OCI-LY1 (cell line): Measurements from ENCODE around the gene TTC6.

ENCODE experiments used
- H2AFZ ChIP-seq: fragments of 200-600 bp; sonication (generic), shearing (Covaris generic); 2 replicates; pipeline ENCODE4 v1.6.0; 2014; ENCODE audit warnings: antibody characterized with exemption, mild to moderate bottlenecking, low read length
- H3F3A ChIP-seq: fragments of 200-600 bp; sonication (generic), shearing (Covaris generic); 2 replicates; pipeline ENCODE4 v1.6.0; 2014; ENCODE audit warnings: mild to moderate bottlenecking, antibody characterized with exemption, low read length, moderate library complexity; ENCODE audit not compliant: insufficient read depth
- H3K27ac ChIP-seq: fragments of 200-600 bp; sonication (generic); 2 replicates; pipeline ENCODE4 v1.5.1; 2014; ENCODE audit warnings: low read length, mixed run types, mild to moderate bottlenecking, low read depth; ENCODE audit not compliant: poor library complexity, severe bottlenecking
- H3K27me3 ChIP-seq: fragments of 200-600 bp; sonication (generic); 2 replicates; pipeline ENCODE4 v1.6.0; 2014; ENCODE audit warnings: antibody characterized with exemption, mild to moderate bottlenecking, low read length, moderate library complexity; ENCODE audit not compliant: insufficient read depth
- H3K36me3 ChIP-seq: fragments of 200-600 bp; sonication (generic); 2 replicates; pipeline ENCODE4 v1.6.1; 2014; ENCODE audit warnings: mild to moderate bottlenecking, antibody characterized with exemption, low read length, moderate library complexity, mixed read lengths; ENCODE audit not compliant: insufficient read depth
- H3K4me1 ChIP-seq: fragments of 200-600 bp; sonication (generic); 2 replicates; pipeline ENCODE4 v1.5.1; 2014; ENCODE audit warnings: mild to moderate bottlenecking, low read length, moderate library complexity; ENCODE audit not compliant: insufficient read depth, severe bottlenecking
- H3K4me2 ChIP-seq: fragments of 200-600 bp; sonication (generic), shearing (Covaris generic); 2 replicates; pipeline ENCODE4 v1.6.1; 2014; ENCODE audit warnings: low read length
- H3K4me3 ChIP-seq: fragments of 200-600 bp; sonication (generic); 2 replicates; pipeline ENCODE4 v1.5.1; 2014; ENCODE audit warnings: low read length, low read depth, mild to moderate bottlenecking, mixed read lengths; ENCODE audit not compliant: poor library complexity, severe bottlenecking
- H3K79me2 ChIP-seq: fragments of 200-600 bp; shearing (Covaris generic); 2 replicates; pipeline ENCODE4 v1.6.1; 2016; ENCODE audit warnings: mixed run types, low read length, mixed read lengths; ENCODE audit not compliant: insufficient read depth
- H3K9ac ChIP-seq: fragments of 200-600 bp; sonication (generic), shearing (Covaris generic); 2 replicates; pipeline ENCODE4 v1.6.1; 2014; ENCODE audit warnings: mild to moderate bottlenecking, low read length, mixed read lengths
- H3K9me2 ChIP-seq: fragments of 200-600 bp; sonication (generic), shearing (Covaris generic); 2 replicates; pipeline ENCODE4 v1.6.1; 2014; ENCODE audit warnings: low read depth, mild to moderate bottlenecking, low read length, mixed read lengths
- H3K9me3 ChIP-seq: fragments of 200-600 bp; shearing (Covaris generic); 2 replicates; pipeline ENCODE4 v1.6.1; 2014; ENCODE audit warnings: low read length, mixed read lengths
- H4K20me1 ChIP-seq: fragments of 200-600 bp; sonication (generic), shearing (Covaris generic); 2 replicates; pipeline ENCODE4 v1.6.0; 2016; ENCODE audit warnings: mild to moderate bottlenecking, low read length; ENCODE audit not compliant: insufficient read depth
- EZH2 ChIP-seq: fragments of 200-600 bp; sonication (generic), shearing (Covaris generic); IDR thresholded peaks from 2 replicates; pipeline ENCODE4 v1.8.0; 2017; ENCODE audit warnings: borderline replicate concordance, mixed run types, mild to moderate bottlenecking, antibody characterized with exemption, low read length, moderate library complexity, mixed read lengths
- TF ChIP-seq, protein P1 (sequence below): fragments of 200-600 bp; sonication (generic), shearing (Covaris generic); IDR thresholded peaks from 2 replicates; pipeline ENCODE4 v1.5.1; 2017; ENCODE audit warnings: mild to moderate bottlenecking, antibody characterized with exemption, low read length, moderate library complexity, mixed read lengths

TTC6 gene, protein sequence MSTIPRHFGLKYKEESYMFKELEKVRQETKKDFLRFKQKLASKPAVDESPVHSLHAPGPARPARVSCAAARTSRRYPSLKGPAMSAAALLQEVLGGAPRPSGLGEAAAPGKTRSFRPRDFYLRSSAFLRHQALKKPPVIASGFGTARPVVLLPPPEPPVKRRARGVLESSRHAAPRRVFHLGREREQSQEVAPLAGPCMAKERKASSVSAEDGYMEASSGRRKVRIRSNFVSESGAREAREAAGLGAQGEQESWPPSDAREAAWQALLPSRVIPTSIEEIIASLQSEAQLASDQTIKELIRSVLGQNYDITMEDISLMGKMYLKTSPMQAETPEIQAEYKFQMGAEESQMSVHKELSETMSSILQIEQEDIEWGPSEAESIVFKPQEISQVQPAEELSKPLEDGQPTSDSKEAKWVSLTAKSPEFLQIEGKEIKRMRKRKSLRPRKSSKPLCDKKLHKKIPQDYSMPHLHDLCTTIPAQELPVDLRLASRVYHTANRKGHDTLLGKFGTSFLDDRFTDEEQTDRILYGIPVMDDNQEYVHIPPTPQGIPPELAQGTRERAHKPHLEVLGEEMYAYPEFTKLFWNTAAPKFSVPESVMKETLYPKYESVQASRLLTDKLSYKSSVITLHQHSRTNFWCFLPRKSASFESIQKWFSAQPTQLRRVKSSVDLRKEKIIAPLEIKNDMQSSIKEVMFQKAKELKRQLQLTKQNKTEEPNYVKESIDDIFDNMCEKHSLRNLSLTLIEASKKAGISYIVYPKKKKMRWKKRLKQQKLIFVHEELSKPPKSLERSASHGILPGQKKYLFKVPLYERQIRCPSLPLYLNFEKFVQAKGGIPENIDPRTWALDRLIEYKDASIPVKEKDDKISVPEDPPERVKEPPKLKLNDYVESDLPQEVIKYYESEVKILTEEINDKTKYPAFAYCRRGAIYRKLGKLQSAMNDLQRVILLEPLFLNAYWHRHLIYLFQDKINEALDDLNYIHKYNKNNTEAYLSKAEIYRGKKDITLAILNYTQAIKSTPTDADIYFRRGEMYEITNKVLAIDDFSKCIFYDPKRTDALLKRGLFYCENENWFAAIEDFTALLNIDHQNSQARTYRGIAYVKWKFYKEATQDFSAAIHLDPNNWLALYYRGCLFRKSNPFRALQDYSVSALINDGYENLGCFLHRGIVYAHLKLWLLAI (N-terminal part only)

DNA sequence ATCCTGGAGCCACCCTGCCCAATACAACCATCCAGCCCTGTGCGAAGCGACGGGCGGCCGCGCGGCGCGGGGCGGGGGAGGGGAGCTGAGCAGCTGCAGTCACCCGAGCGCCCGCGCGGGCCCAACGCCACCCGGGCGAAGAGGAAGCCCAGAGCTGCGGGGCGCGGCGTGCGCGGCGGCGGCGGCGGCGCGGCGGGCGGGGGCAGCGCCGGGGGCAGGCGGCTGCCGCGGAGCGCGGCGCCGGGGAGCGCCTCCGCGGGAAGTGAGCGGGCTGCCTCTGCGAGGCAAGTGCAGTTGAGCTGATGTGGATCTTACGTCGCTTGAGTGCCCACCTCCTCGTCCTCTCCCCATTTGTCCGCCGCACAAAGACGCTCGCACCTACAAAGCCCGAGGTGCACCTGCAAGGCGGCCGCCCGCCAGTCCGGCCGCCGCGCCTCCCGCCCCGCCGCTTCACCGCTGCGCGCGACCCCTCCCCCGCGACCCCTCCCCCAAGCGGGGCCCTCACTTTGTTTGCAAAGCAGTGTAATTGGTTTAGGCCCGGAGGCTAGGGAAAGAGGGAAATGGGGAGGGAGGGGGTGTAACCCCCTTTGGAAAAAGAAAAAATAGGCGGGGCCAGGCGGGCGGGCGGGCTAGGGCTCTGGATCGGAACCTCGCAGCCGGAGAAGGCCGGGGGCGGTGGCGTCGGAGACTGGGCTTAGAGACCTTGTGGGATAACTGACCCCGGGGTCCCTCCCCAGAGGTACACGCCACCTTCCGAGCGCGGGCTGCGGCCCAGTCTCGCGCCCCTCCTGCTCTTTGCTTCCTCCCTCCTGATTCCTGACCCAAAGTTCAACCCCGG, at the start of gene TTC6, which contains the start of gene FOXA1:
TTC6 (plus strand) TSS at position 659 of the 838 bp plus-strand sequence. CDS start 26,436 bp downstream, outside the sequence.
FOXA1 (minus strand) TSS at position 279 of the 838 bp plus-strand sequence; CDS start at position 2, 277 bp downstream.
- Histone ChIP-seq H3K9me3 (no peaks in the 10 kb centered on the region), H3K9ac (no peak within 1 kb of the TSS), H3K9me2 (no peaks in the 10 kb centered on the region), H3K27ac (no peak within 1 kb of the TSS), H3K4me3 (no peak within 1 kb of the TSS), H3K79me2 (no peaks in the 10 kb centered on the region), H3K4me2 (no peak within 1 kb of the TSS), H3F3A (no peaks in the 10 kb centered on the region), H2AFZ (no peak within 1 kb of the TSS), H3K36me3 (no peaks in the 10 kb centered on the region), H3K4me1 (no peaks in the 10 kb centered on the region), H4K20me1 (no peaks in the 10 kb centered on the region), H3K27me3 (no peaks in the 10 kb centered on the region)
- TF ChIP-seq, protein P1, sequence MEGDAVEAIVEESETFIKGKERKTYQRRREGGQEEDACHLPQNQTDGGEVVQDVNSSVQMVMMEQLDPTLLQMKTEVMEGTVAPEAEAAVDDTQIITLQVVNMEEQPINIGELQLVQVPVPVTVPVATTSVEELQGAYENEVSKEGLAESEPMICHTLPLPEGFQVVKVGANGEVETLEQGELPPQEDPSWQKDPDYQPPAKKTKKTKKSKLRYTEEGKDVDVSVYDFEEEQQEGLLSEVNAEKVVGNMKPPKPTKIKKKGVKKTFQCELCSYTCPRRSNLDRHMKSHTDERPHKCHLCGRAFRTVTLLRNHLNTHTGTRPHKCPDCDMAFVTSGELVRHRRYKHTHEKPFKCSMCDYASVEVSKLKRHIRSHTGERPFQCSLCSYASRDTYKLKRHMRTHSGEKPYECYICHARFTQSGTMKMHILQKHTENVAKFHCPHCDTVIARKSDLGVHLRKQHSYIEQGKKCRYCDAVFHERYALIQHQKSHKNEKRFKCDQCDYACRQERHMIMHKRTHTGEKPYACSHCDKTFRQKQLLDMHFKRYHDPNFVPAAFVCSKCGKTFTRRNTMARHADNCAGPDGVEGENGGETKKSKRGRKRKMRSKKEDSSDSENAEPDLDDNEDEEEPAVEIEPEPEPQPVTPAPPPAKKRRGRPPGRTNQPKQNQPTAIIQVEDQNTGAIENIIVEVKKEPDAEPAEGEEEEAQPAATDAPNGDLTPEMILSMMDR, result no peak
- TF ChIP-seq EZH2, result no peak

DNA sequence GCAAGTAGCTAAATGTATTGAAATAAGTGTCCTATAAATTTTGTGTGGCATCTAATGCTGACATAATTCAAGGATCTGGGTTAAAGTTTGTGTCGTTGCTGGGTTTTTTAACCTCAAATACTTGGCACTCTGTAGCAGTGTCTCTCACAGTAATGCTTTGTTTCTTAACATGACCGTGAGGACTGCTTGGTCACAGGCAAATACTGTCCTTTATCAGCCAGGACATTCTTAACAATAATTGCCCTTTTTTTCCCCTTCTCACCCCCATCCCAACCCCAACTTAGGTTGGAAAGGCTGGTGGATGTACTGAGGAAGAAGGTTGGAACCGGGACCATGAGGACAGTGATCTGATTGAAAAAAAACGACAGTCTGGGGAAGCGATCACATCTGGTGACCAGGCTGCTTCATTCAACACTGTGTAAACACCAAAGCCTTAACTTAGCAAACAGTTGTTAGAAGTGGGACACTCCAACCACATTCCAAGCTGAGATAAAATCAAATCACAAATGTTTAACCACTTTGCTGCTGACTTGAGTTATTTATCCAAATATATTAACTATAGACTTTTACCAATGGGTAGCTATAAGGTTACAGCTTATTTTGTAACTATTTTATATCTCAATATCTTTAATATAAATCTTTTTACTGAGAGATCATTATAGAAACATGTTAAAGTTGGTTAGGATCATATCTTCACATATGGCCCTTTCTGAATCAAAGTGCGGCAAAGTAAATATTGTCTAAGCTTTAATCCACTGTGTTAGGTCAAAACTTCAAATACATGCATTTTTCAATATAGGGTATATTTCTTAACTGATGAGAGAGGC, 48.6 kb upstream of the TTC6 start:
- Histone ChIP-seq H3K9ac (no peak overlapping the region), H3F3A (no peaks in the 10 kb centered on the region), H3K9me2 (no peaks in the 10 kb centered on the region), H3K27me3 (no peaks in the 10 kb centered on the region), H3K9me3 (no peaks in the 10 kb centered on the region), H3K4me3 (no peak overlapping the region), H3K4me2 (no peak overlapping the region), H2AFZ (no peak overlapping the region), H3K36me3 (no peaks in the 10 kb centered on the region), H3K4me1 (no peaks in the 10 kb centered on the region), H3K27ac (no peak overlapping the region), H3K79me2 (no peaks in the 10 kb centered on the region), H4K20me1 (no peaks in the 10 kb centered on the region)
- no peak for TF ChIP-seq EZH2
- TF ChIP-seq, protein P1, result no peak
